HepG2 (cell line): Measurements from ENCODE around the gene SIGMAR1. TPM values are rescaled to one million over a fixed set of nuclear protein-coding genes. Genes with fewer than 3 reads are reported as not detected.

Source experiments
- ATF7 ChIP-seq, 2 experiments: fragments of 450-650 bp in 1 of 2; sonication (generic) in 1 of 2; formaldehyde crosslinking in 1 of 2; IDR thresholded peaks; 2 replicates each; pipeline versions ENCODE4 v1.4.0 to v1.6.1; 2016 to 2020; ENCODE audit warnings: antibody characterized with exemption in 1 of 2, mild to moderate bottlenecking in 1 of 2, missing genetic modification reagents in 1 of 2
- CCDC6 ChIP-seq: sonication (generic); formaldehyde crosslinking; IDR thresholded peaks from 2 replicates; pipeline ENCODE4 v1.8.1; 2022; ENCODE audit warnings: mild to moderate bottlenecking, missing genetic modification reagents, moderate library complexity
- FIP1L1 ChIP-seq: fragments of 200-400 bp; formaldehyde crosslinking; IDR thresholded peaks from 2 replicates; pipeline ENCODE4 v1.6.1; 2018; ENCODE audit warnings: low read depth, mild to moderate bottlenecking, low read length, moderate library complexity, borderline replicate concordance; ENCODE audit not compliant: insufficient read depth
- NKX3-1 ChIP-seq: sonication (generic); formaldehyde crosslinking; IDR thresholded peaks from 2 replicates; pipeline ENCODE4 v1.5.0; 2020; ENCODE audit warnings: missing genetic modification reagents
- RAD51 ChIP-seq: fragments of 450-650 bp; IDR thresholded peaks from 2 replicates; pipeline ENCODE4 v1.6.1; 2016; ENCODE audit warnings: borderline replicate concordance
- U2AF2 ChIP-seq: fragments of 200-400 bp; formaldehyde crosslinking; IDR thresholded peaks from 2 replicates; pipeline ENCODE4 v1.6.1; 2017; ENCODE audit warnings: low read depth, mild to moderate bottlenecking, low read length
- ZFYVE20 ChIP-seq: sonication (generic); formaldehyde crosslinking; IDR thresholded peaks from 2 replicates; pipeline ENCODE4 v1.8.0; 2023; ENCODE audit warnings: low read depth, mild to moderate bottlenecking, moderate library complexity, missing genetic modification reagents, borderline replicate concordance
- ZNF367 ChIP-seq: sonication (generic); formaldehyde crosslinking; IDR thresholded peaks from 2 replicates; pipeline ENCODE4 v1.4.0; 2020; ENCODE audit warnings: missing genetic modification reagents, borderline replicate concordance
- ZNF382 ChIP-seq: sonication (generic); formaldehyde crosslinking; IDR thresholded peaks from 2 replicates; pipeline ENCODE4 v1.5.0; 2020; ENCODE audit warnings: missing genetic modification reagents, mild to moderate bottlenecking, borderline replicate concordance
- ZNF430 ChIP-seq: sonication (generic); formaldehyde crosslinking; IDR thresholded peaks from 2 replicates; pipeline ENCODE4 v1.9.0; 2021; ENCODE audit warnings: mild to moderate bottlenecking, missing genetic modification reagents
- ZNF569 ChIP-seq: sonication (generic); formaldehyde crosslinking; IDR thresholded peaks from 2 replicates; pipeline ENCODE4 v1.5.0; 2020; ENCODE audit warnings: mild to moderate bottlenecking, missing genetic modification reagents, moderate library complexity, borderline replicate concordance
- ZNF747 ChIP-seq: sonication (generic); formaldehyde crosslinking; IDR thresholded peaks from 2 replicates; pipeline ENCODE4 v1.8.1; 2023; ENCODE audit warnings: missing genetic modification reagents, mild to moderate bottlenecking, borderline replicate concordance
- polyA plus RNA-seq, 8 experiments: library from polyadenylated mRNA; depleted of rRNA in 3 of 8; stranded (reverse) in 7 of 8; unstranded in 1 of 8; fragments of >200 nt; fragmentation: Illumina TruSeq in 4 of 8; extraction: Trizol in 4 of 8; gene quantifications; 2 replicates each; pipeline versions ENCODE4 v1.2.1 to v1.2.3, GENCODE V29; 2011 to 2016; ENCODE audit warnings: low read depth in 4 of 8, missing spikeins in 1 of 8, mixed read lengths in 1 of 8; ENCODE audit not compliant: insufficient read depth in 1 of 8
- total RNA-seq, 5 experiments: library from RNA; depleted of rRNA; stranded (reverse); fragments of >200 nt; fragmentation: Illumina TruSeq; extraction: Trizol; gene quantifications; 2 replicates each; pipeline ENCODE4 v1.2.3, GENCODE V29; 2016; ENCODE audit warnings: low read depth in 1 of 5
- TF ChIP-seq, protein P1 (sequence below): sonication (generic); formaldehyde crosslinking; IDR thresholded peaks from 2 replicates; pipeline ENCODE4 v1.5.0; 2020; ENCODE audit warnings: mild to moderate bottlenecking, missing genetic modification reagents
- TF ChIP-seq, protein P2 (sequence below): sonication (generic); formaldehyde crosslinking; IDR thresholded peaks from 2 replicates; pipeline ENCODE4 v1.5.0; 2020; ENCODE audit warnings: mild to moderate bottlenecking, missing genetic modification reagents, borderline replicate concordance
- TF ChIP-seq, protein P3 (sequence below): sonication (generic); formaldehyde crosslinking; IDR thresholded peaks from 2 replicates; pipeline ENCODE4 v1.8.1; 2022; ENCODE audit warnings: mild to moderate bottlenecking, missing genetic modification reagents

SIGMAR1 gene
- total and polyA plus RNA-seq, 2 of the 13 experiments (the other 11 are each of a cell fraction or from before 2014, with no cell fraction given): 38.9 to 60.8 TPM

DNA sequence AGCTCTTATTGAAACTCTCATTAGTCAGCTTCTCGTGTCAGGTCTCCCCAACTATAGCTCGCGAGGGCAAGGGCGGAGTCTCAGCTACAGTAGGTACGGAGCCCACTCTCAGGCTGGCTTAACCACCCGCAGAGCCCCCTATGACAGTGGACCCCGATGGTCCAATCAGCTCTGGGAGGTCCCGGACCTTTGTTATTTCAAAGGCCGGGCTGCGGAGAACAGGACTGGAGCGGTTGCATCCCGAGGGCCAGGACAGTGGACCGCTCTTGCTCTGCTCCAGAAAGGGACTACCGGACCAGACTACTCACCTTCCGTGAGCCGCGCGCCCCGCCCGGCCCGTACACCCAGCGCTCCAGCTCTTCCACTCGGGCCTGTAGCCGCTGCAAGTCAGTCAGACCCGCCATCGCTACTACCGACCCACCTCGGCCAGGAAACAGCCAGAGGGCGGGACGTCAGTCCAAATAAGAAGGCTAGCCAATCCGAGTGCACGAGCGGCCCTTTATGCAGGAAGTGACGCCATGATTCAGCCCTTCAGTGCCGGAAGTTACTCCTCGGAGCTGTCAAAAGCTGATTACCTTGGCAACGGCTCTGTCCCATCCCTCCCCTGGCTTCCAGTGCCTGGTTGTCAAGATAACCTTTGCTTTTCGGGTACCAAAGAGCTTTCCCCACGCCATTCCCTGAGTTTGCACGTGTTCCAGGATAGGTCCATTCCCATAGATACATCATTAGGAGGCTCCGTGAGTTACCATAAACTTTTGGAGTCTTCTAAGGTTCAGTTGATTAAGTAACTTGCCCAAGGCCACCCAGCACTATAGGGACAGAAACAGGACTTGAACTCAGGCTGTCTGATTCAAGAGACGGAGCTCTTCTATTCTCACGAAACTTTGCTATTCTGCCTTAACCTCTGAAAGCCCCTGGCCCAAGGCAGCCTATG is 17.3 kb downstream of the SIGMAR1 start, which contains the start of gene DCTN3 (continued):
- TF ChIP-seq, protein P1, sequence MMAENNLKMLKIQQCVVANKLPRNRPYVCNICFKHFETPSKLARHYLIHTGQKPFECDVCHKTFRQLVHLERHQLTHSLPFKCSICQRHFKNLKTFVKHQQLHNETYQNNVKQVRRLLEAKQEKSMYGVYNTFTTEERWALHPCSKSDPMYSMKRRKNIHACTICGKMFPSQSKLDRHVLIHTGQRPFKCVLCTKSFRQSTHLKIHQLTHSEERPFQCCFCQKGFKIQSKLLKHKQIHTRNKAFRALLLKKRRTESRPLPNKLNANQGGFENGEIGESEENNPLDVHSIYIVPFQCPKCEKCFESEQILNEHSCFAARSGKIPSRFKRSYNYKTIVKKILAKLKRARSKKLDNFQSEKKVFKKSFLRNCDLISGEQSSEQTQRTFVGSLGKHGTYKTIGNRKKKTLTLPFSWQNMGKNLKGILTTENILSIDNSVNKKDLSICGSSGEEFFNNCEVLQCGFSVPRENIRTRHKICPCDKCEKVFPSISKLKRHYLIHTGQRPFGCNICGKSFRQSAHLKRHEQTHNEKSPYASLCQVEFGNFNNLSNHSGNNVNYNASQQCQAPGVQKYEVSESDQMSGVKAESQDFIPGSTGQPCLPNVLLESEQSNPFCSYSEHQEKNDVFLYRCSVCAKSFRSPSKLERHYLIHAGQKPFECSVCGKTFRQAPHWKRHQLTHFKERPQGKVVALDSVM (CRISPR knock-in tag): no peak
- no peak for TF ChIP-seq ZNF430 (CRISPR knock-in tag)
- no peak for TF ChIP-seq ZNF367 (CRISPR knock-in tag)
- no peak for TF ChIP-seq ZNF382 (CRISPR knock-in tag)
- no peak for TF ChIP-seq FIP1L1
- no peak for TF ChIP-seq ZFYVE20 (CRISPR knock-in tag)
- TF ChIP-seq U2AF2: no peak
- no peak for TF ChIP-seq ZNF747 (CRISPR knock-in tag)
- no peak for TF ChIP-seq NKX3-1 (CRISPR knock-in tag)
- TF ChIP-seq, protein P2, sequence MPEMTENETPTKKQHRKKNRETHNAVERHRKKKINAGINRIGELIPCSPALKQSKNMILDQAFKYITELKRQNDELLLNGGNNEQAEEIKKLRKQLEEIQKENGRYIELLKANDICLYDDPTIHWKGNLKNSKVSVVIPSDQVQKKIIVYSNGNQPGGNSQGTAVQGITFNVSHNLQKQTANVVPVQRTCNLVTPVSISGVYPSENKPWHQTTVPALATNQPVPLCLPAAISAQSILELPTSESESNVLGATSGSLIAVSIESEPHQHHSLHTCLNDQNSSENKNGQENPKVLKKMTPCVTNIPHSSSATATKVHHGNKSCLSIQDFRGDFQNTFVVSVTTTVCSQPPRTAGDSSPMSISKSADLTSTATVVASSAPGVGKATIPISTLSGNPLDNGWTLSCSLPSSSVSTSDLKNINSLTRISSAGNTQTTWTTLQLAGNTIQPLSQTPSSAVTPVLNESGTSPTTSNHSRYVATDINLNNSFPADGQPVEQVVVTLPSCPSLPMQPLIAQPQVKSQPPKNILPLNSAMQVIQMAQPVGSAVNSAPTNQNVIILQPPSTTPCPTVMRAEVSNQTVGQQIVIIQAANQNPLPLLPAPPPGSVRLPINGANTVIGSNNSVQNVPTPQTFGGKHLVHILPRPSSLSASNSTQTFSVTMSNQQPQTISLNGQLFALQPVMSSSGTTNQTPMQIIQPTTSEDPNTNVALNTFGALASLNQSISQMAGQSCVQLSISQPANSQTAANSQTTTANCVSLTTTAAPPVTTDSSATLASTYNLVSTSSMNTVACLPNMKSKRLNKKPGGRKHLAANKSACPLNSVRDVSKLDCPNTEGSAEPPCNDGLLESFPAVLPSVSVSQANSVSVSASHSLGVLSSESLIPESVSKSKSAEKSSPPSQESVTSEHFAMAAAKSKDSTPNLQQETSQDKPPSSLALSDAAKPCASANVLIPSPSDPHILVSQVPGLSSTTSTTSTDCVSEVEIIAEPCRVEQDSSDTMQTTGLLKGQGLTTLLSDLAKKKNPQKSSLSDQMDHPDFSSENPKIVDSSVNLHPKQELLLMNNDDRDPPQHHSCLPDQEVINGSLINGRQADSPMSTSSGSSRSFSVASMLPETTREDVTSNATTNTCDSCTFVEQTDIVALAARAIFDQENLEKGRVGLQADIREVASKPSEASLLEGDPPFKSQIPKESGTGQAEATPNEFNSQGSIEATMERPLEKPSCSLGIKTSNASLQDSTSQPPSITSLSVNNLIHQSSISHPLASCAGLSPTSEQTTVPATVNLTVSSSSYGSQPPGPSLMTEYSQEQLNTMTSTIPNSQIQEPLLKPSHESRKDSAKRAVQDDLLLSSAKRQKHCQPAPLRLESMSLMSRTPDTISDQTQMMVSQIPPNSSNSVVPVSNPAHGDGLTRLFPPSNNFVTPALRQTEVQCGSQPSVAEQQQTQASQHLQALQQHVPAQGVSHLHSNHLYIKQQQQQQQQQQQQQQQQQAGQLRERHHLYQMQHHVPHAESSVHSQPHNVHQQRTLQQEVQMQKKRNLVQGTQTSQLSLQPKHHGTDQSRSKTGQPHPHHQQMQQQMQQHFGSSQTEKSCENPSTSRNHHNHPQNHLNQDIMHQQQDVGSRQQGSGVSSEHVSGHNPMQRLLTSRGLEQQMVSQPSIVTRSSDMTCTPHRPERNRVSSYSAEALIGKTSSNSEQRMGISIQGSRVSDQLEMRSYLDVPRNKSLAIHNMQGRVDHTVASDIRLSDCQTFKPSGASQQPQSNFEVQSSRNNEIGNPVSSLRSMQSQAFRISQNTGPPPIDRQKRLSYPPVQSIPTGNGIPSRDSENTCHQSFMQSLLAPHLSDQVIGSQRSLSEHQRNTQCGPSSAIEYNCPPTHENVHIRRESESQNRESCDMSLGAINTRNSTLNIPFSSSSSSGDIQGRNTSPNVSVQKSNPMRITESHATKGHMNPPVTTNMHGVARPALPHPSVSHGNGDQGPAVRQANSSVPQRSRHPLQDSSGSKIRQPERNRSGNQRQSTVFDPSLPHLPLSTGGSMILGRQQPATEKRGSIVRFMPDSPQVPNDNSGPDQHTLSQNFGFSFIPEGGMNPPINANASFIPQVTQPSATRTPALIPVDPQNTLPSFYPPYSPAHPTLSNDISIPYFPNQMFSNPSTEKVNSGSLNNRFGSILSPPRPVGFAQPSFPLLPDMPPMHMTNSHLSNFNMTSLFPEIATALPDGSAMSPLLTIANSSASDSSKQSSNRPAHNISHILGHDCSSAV (CRISPR knock-in tag): no peak
- no peak for TF ChIP-seq ATF7 (IDR thresholded peaks at IDR 0.05)
- TF ChIP-seq ATF7 (CRISPR knock-in tag; IDR thresholded peaks at IDR 0.05): no peak
- TF ChIP-seq CCDC6 (CRISPR knock-in tag): no peak
- no peak for TF ChIP-seq RAD51
- TF ChIP-seq, protein P3, sequence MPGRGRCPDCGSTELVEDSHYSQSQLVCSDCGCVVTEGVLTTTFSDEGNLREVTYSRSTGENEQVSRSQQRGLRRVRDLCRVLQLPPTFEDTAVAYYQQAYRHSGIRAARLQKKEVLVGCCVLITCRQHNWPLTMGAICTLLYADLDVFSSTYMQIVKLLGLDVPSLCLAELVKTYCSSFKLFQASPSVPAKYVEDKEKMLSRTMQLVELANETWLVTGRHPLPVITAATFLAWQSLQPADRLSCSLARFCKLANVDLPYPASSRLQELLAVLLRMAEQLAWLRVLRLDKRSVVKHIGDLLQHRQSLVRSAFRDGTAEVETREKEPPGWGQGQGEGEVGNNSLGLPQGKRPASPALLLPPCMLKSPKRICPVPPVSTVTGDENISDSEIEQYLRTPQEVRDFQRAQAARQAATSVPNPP (CRISPR knock-in tag): no peak
- TF ChIP-seq ZNF569 (CRISPR knock-in tag): no peak
